ENCODE data around the gene FBXO9. TPM values are rescaled to one million over a fixed set of nuclear protein-coding genes. Genes with fewer than 3 reads are reported as not detected.

The FBXO9 gene
- total RNA-seq, 1 donor from 2014 or later: 78.5 TPM

GRCh38 chr6:53026526-53026925 lies 38.7 kb upstream of the FBXO9 start:
- Mint-ChIP-seq H3K9me3 (no peaks in the 10 kb centered on the region), H3K36me3 (peaks cover 44% of the 10 kb centered on the region), H3K27me3 (no peaks in the 10 kb centered on the region), H3K27ac (no peak overlapping the region), H3K4me1 (ENCODE audit: unreplicated experiment) (no peaks in the 10 kb centered on the region), H3K4me3 (no peak overlapping the region)
- no peak for DNase-seq (ENCODE audit: extremely low spot score, unreplicated experiment)
- TF ChIP-seq CTCF (conservative IDR thresholded peaks at IDR 0.05): no peak

DNA sequence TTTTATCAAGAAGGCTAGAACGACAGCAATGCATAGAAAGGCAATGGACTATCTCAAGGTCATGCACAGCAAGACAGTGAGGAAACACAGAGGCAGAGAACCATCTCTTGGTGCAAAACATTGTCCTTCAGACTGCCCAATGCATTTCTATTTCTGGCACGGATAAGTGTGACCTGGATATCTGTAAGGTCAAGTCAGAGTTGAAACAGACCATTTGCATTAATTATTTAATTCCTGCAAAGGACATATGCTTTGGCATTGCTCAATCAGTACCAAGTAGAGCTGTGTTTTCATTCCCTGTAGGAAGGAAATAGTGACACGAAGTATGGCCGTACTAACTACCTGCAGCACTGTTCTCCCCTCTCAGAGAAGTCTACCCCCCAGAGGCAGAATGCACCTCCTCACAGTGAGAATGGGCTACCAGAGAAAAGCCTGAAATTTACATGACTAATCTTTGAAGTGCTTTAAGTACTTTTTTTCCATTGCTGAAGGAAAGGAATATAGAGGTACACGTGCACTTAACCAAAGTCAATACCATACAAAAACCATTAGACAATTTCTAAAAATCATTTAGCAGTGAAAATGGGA lies 38.0 kb upstream of the FBXO9 start:
- Mint-ChIP-seq H3K27ac (no peak overlapping the region), H3K4me1 (ENCODE audit: unreplicated experiment) (no peaks in the 10 kb centered on the region), H3K9me3 (no peaks in the 10 kb centered on the region), H3K36me3 (peaks cover 44% of the 10 kb centered on the region), H3K27me3 (no peaks in the 10 kb centered on the region), H3K4me3 (no peak overlapping the region)
- TF ChIP-seq CTCF (conservative IDR thresholded peaks at IDR 0.05): no peak
- no peak for DNase-seq (ENCODE audit: extremely low spot score, unreplicated experiment)

- H3K27me3 Mint-ChIP-seq: no peaks in the 10 kb centered on the region
- DNase-seq (ENCODE audit: extremely low spot score, unreplicated experiment): no peak
- H3K9me3 Mint-ChIP-seq: no peaks in the 10 kb centered on the region
- peaks cover 42% of the 10 kb centered on the region for H3K36me3 Mint-ChIP-seq
- H3K4me1 Mint-ChIP-seq (ENCODE audit: unreplicated experiment): no peaks in the 10 kb centered on the region
- no peak overlapping the region for H3K4me3 Mint-ChIP-seq
- H3K27ac Mint-ChIP-seq: no peak overlapping the region
- no peak for TF ChIP-seq CTCF (conservative IDR thresholded peaks at IDR 0.05)
These were observed 36.7 kb upstream of the FBXO9 start for GRCh38 chr6:53028467-53028866.

DNA sequence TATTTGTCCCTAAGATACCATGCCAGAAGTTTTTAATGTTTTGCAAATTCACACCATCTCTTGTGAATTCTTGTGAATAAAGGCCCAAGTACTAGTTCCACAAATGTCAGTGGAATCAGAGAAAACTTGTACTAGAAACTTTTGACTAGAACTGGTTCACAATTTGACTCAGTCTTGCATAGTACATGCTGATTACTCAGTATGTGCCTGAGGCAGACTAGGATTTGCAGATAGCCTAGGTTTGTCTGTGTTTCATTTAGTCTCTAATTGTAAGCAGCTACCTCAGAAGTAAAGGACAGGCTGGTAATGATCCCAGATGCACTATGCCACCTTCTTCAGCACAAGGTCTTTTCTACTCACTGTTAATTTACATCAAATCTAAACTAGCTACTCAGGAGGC lies 35.9 kb upstream of the FBXO9 start:
- H3K27me3 Mint-ChIP-seq: no peaks in the 10 kb centered on the region
- no peak overlapping the region for H3K4me3 Mint-ChIP-seq
- no peak for TF ChIP-seq CTCF (conservative IDR thresholded peaks at IDR 0.05)
- peaks cover 43% of the 10 kb centered on the region for H3K36me3 Mint-ChIP-seq
- H3K9me3 Mint-ChIP-seq: no peaks in the 10 kb centered on the region
- DNase-seq (ENCODE audit: extremely low spot score, unreplicated experiment): no peak
- no peak overlapping the region for H3K27ac Mint-ChIP-seq
- H3K4me1 Mint-ChIP-seq (ENCODE audit: unreplicated experiment): no peaks in the 10 kb centered on the region

GRCh38 chr6:53029761-53030160 lies 35.4 kb upstream of the FBXO9 start:
- peaks cover 48% of the 10 kb centered on the region for H3K36me3 Mint-ChIP-seq
- DNase-seq (ENCODE audit: extremely low spot score, unreplicated experiment): no peak
- H3K4me3 Mint-ChIP-seq: no peak overlapping the region
- no peak for TF ChIP-seq CTCF (conservative IDR thresholded peaks at IDR 0.05)
- no peak overlapping the region for H3K27ac Mint-ChIP-seq
- no peaks in the 10 kb centered on the region for H3K27me3 Mint-ChIP-seq
- no peaks in the 10 kb centered on the region for H3K4me1 Mint-ChIP-seq (ENCODE audit: unreplicated experiment)
- no peaks in the 10 kb centered on the region for H3K9me3 Mint-ChIP-seq

DNA sequence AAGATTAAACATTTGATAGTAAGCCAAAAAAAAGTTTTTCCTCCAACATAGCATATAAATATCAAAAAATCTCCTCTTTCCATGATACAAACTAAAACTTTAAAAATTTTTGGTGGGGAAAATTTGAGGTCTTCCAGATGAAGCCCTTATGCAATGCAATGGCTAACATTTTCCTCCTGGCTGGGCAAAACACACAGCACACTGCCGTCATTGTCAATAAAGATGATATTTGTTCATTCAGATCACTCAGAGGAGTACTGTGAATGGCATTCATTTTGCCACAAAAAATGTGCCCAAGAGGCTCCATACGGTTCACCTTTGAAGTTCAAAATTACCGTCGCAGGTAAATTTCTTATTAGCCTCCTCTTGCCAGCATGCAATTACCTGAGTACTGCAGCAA lies 33.9 kb upstream of the FBXO9 start:
- Mint-ChIP-seq H3K9me3 (no peaks in the 10 kb centered on the region), H3K27me3 (no peaks in the 10 kb centered on the region), H3K36me3 (peaks cover 48% of the 10 kb centered on the region), H3K4me1 (ENCODE audit: unreplicated experiment) (no peaks in the 10 kb centered on the region), H3K27ac (no peak overlapping the region), H3K4me3 (no peak overlapping the region)
- no peak for DNase-seq (ENCODE audit: extremely low spot score, unreplicated experiment)
- TF ChIP-seq CTCF (conservative IDR thresholded peaks at IDR 0.05): no peak

Measured in type B pancreatic cell (in vitro differentiated cells).